Left lung (tissue), 10 donors: ENCODE measurements around the gene EPHX1. TPM values are rescaled to one million over a fixed set of nuclear protein-coding genes. Genes with fewer than 3 reads are reported as not detected.
"Not testable (repeated sequence)": the region's sequence is repeated elsewhere in the genome, so short reads cannot be mapped to it uniquely, and the experiment has no call there.

Experiments used
- ATAC-seq: fragments of 200-7000 bp; cut with Tn5 transposase; one replicate; pipeline ENCODE4 v1.9.1; 2020; ENCODE audit warnings: moderate library complexity
- DNase-seq, 4 donors: peaks; one replicate each; pipeline ENCODE4 v3.0.0-alpha.2; 2013 to 2020
- H3K27ac ChIP-seq, 2 donors: fragments of 200-600 bp; sonication (generic) in 1 of 2; one replicate each; pipeline versions ENCODE4 v1.5.0 to v1.8.0; 2020 to 2021
- H3K27me3 ChIP-seq, 2 donors: fragments of 200-600 bp; sonication (generic) in 1 of 2; one replicate each; pipeline versions ENCODE4 v1.5.0 to v1.8.0; 2020 to 2021
- H3K36me3 ChIP-seq, 2 donors: fragments of 200-600 bp; sonication (generic) in 1 of 2; one replicate each; pipeline versions ENCODE4 v1.5.0 to v1.8.0; 2020 to 2021
- H3K4me1 ChIP-seq, 2 donors: fragments of 200-600 bp; one replicate each; pipeline ENCODE4 v1.8.0; 2021
- H3K4me3 ChIP-seq, 2 donors: fragments of 200-600 bp; sonication (generic) in 1 of 2; one replicate each; pipeline versions ENCODE4 v1.5.0 to v1.8.0; 2020 to 2021; ENCODE audit warnings: mild to moderate bottlenecking in 1 of 2
- H3K9me3 ChIP-seq, 2 donors: fragments of 200-600 bp; sonication (generic) in 1 of 2; one replicate each; pipeline versions ENCODE4 v1.5.0 to v1.8.0; 2020 to 2021
- CTCF ChIP-seq, 2 donors: fragments of 200-600 bp; sonication (generic) in 1 of 2; IDR thresholded peaks; one replicate each; pipeline versions ENCODE4 v1.5.0 to v1.8.0; 2021; ENCODE audit warnings: antibody characterized with exemption in 2 of 2
- intact Hi-C, 2 donors: fragments of 100-400 bp; cut with DNase I; formaldehyde crosslinking; loops; one replicate each; pipeline versions ENCODE4 v1.11.2 to v1.14.2; 2022
- polyA plus RNA-seq, 6 donors: library from polyadenylated mRNA; unstranded; fragments of 120-200 nt; gene quantifications; one replicate each; pipeline ENCODE4 v1.2.1, GENCODE V29; 2013; ENCODE audit not compliant: insufficient read length in 6 of 6
- total RNA-seq, 2 donors: library from RNA; stranded (reverse); fragmentation: NEBNext Ultra II Directional; extraction: Animal tissue kit (Norgen Biotek cat#: 25700); gene quantifications; one replicate each; pipeline ENCODE4 v1.2.1, GENCODE V29; 2021
- donor health status: DM: no; HTN: yes; CAD: no.
- donor health status: DM: no; HTN: no; CAD: no.

EPHX1 gene
- total and polyA plus RNA-seq, 8 donors = 109 to 305 (median 119) TPM

GRCh38 chr1:225883616-225884265 lies 73.8 kb downstream of the EPHX1 start:
- peaks cover 15 to 40% of the 10 kb centered on the region in 2 donors for H3K4me1 ChIP-seq
- H3K9me3 ChIP-seq = no peaks in the 10 kb centered on the region
- TF ChIP-seq CTCF (IDR thresholded peaks at IDR 0.05) = no peak
- ATAC-seq (no peak), DNase-seq (no peak)
- H3K4me3 ChIP-seq = peak overlapping the region in 1 of 2 donors; percentile 97
- intact Hi-C loops = no loop called here
- H3K27ac ChIP-seq = no peak overlapping the region
- no peaks in the 10 kb centered on the region for H3K36me3 ChIP-seq
- H3K27me3 ChIP-seq = peaks cover 0 to 6% of the 10 kb centered on the region in 2 donors

GRCh38 chr1:225885336-225885735 lies 75.4 kb downstream of the EPHX1 start:
- Histone ChIP-seq H3K36me3 (no peaks in the 10 kb centered on the region), H3K9me3 (no peaks in the 10 kb centered on the region), H3K27me3 (peaks cover 0 to 6% of the 10 kb centered on the region in 2 donors), H3K4me3 (no peak overlapping the region), H3K27ac (no peak overlapping the region), H3K4me1 (peaks cover 9 to 24% of the 10 kb centered on the region in 2 donors)
- DNase-seq (no peak), ATAC-seq (no peak)
- no peak for TF ChIP-seq CTCF (IDR thresholded peaks at IDR 0.05)
- intact Hi-C loops = no loop called here

- no peak for ATAC-seq
- no peaks in the 10 kb centered on the region for H3K36me3 ChIP-seq
- H3K9me3 ChIP-seq = no peaks in the 10 kb centered on the region
- H3K4me3 ChIP-seq = no peak overlapping the region
- peaks cover 0 to 13% of the 10 kb centered on the region in 2 donors for H3K4me1 ChIP-seq
- no peak overlapping the region for H3K27ac ChIP-seq
- no peak for DNase-seq
- intact Hi-C loops = no loop called here
- peaks cover 0 to 6% of the 10 kb centered on the region in 2 donors for H3K27me3 ChIP-seq
- TF ChIP-seq CTCF (IDR thresholded peaks at IDR 0.05) = no peak
Measured at GRCh38 chr1:225886159-225887029, 76.5 kb downstream of the EPHX1 start.

- ATAC-seq (no peak), DNase-seq (no peak)
- H3K36me3 ChIP-seq = no peaks in the 10 kb centered on the region
- TF ChIP-seq CTCF (IDR thresholded peaks at IDR 0.05) = no peak
- H3K4me3 ChIP-seq = no peak overlapping the region
- peaks cover 0 to 6% of the 10 kb centered on the region in 2 donors for H3K27me3 ChIP-seq
- H3K4me1 ChIP-seq = peaks cover 0 to 12% of the 10 kb centered on the region in 2 donors
- intact Hi-C loops = no loop called here
- H3K27ac ChIP-seq = no peak overlapping the region
- no peaks in the 10 kb centered on the region for H3K9me3 ChIP-seq
Measured at GRCh38 chr1:225887030-225887314, 77.0 kb downstream of the EPHX1 start.

GRCh38 chr1:225887554-225888288 lies 77.8 kb downstream of the EPHX1 start:
- H3K36me3 ChIP-seq, H3K4me3 ChIP-seq, intact Hi-C loops, H3K27ac ChIP-seq, H3K9me3 ChIP-seq, ATAC-seq, DNase-seq, H3K27me3 ChIP-seq: not testable (repeated sequence)
- peaks cover 0 to 12% of the 10 kb centered on the region in 2 donors for H3K4me1 ChIP-seq
